ENCODE results near the gene ASIC2. TPM values are rescaled to one million over a fixed set of nuclear protein-coding genes. Genes with fewer than 3 reads are reported as not detected.

ASIC2 gene
- total RNA-seq, 1 donor from 2014 or later: not detected

DNA sequence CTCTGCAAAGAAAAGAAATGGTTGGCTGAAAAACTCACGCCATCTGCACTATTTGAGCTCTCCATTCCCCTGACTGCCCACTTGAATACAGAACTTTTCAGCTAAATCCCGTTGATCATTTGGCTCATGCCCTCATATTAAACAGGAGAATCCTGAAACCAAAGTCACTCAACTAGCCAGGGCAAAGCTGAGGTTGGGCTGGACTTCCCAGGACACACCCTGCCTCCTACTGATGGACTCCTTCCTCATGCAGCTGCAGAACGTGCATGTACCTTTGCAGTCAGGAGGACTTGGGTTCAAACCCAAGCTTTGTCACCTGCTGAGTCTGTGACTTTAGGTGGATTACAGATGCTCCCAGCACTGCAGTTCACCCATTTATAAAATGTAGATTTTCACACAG is 7.7 kb downstream of the ASIC2 start:
- H3K4me1 ChIP-seq: peaks cover 14% of the 10 kb centered on the region
- TF ChIP-seq POLR2AphosphoS5 (IDR thresholded peaks at IDR 0.05; ENCODE audit: insufficient read depth in 1 of 2, low read depth in 1 of 2): no peak
- no peak for TF ChIP-seq POLR2A (IDR thresholded peaks at IDR 0.05)
- TF ChIP-seq, protein P1, sequence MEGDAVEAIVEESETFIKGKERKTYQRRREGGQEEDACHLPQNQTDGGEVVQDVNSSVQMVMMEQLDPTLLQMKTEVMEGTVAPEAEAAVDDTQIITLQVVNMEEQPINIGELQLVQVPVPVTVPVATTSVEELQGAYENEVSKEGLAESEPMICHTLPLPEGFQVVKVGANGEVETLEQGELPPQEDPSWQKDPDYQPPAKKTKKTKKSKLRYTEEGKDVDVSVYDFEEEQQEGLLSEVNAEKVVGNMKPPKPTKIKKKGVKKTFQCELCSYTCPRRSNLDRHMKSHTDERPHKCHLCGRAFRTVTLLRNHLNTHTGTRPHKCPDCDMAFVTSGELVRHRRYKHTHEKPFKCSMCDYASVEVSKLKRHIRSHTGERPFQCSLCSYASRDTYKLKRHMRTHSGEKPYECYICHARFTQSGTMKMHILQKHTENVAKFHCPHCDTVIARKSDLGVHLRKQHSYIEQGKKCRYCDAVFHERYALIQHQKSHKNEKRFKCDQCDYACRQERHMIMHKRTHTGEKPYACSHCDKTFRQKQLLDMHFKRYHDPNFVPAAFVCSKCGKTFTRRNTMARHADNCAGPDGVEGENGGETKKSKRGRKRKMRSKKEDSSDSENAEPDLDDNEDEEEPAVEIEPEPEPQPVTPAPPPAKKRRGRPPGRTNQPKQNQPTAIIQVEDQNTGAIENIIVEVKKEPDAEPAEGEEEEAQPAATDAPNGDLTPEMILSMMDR (IDR thresholded peaks at IDR 0.05): no peak
- no peaks in the 10 kb centered on the region for H3K9me3 ChIP-seq
- no peak overlapping the region for H3K27ac ChIP-seq
- no peak overlapping the region for H3K4me3 ChIP-seq
- H3K36me3 ChIP-seq: no peaks in the 10 kb centered on the region
- intact Hi-C loops (cut with DNase I): no loop called here
- DNase-seq (ENCODE audit: extremely low spot score in 2 of 2): no peak
- H3K27me3 ChIP-seq: no peaks in the 10 kb centered on the region

DNA sequence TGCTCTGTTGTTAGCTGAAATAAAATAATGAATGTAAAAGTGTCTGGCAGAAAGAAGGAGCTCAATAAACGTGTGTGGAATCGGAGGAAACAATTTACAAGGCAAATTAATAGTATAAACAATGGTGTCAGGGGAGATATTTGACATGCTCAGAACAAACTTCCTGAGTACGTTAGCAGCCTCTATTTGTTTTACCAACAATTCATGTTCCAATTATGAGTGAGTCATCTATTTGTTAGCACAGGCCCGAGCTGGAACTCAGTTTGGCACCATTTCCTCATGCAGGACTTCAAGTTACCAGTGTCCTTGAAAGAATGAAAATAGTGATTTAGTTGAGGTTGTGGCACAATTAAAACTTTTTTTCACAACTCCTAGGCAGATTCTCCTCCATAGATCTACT is 9.1 kb downstream of the ASIC2 start:
- no peaks in the 10 kb centered on the region for H3K36me3 ChIP-seq
- TF ChIP-seq, protein P1 (IDR thresholded peaks at IDR 0.05): no peak
- TF ChIP-seq POLR2A (IDR thresholded peaks at IDR 0.05): no peak
- TF ChIP-seq POLR2AphosphoS5 (IDR thresholded peaks at IDR 0.05; ENCODE audit: insufficient read depth in 1 of 2, low read depth in 1 of 2): peak in 1 of 2 donors; percentile 62
- intact Hi-C loops (cut with DNase I): no loop called here
- no peak overlapping the region for H3K4me3 ChIP-seq
- no peak overlapping the region for H3K27ac ChIP-seq
- H3K9me3 ChIP-seq: no peaks in the 10 kb centered on the region
- H3K27me3 ChIP-seq: no peaks in the 10 kb centered on the region
- DNase-seq (ENCODE audit: extremely low spot score in 2 of 2): no peak
- peaks cover 14% of the 10 kb centered on the region for H3K4me1 ChIP-seq

DNA sequence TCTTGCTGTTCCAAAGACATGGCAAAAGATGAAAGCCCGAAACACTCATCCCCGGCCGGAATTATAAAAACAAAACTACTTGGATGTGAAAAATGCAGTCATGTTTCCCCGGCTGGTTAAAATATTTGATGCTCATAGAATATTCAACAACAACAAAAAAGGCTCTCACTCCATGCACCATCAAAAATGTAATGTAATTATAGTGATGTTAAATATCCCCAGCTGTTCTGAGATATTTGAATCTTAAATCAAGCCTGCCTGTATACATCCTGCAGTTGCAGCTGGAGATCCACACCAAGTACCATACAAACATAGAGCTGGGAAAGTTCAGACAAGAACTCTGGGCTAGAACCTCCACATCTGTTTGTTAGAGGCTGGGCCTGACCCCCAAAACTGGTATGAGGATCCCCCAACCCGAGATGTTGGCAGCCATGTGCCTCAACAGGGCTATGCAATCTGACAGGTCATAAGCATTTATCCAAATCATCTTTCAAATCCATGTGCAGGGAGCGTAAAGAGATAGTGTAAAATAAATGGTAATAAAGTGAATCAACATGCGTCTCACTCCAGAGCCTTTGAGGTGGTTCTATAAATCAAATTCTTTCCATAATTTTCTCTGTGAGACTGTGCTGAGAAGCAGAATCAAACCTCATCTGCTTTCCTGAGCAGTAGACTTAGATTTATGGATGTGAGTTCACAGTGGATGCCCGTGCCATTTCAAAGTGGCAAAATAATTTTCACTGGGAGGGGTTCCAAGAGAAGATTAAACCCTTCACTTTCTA is 12.7 kb downstream of the ASIC2 start:
- no peak overlapping the region for H3K27ac ChIP-seq
- peaks cover 14% of the 10 kb centered on the region for H3K4me1 ChIP-seq
- DNase-seq (ENCODE audit: extremely low spot score in 2 of 2): no peak
- H3K9me3 ChIP-seq: no peaks in the 10 kb centered on the region
- no peaks in the 10 kb centered on the region for H3K27me3 ChIP-seq
- no peak for TF ChIP-seq POLR2A (IDR thresholded peaks at IDR 0.05)
- TF ChIP-seq, protein P1 (IDR thresholded peaks at IDR 0.05): no peak
- no peak for TF ChIP-seq POLR2AphosphoS5 (IDR thresholded peaks at IDR 0.05; ENCODE audit: insufficient read depth in 1 of 2, low read depth in 1 of 2)
- intact Hi-C loops (cut with DNase I): no loop called here
- no peak overlapping the region for H3K4me3 ChIP-seq
- no peaks in the 10 kb centered on the region for H3K36me3 ChIP-seq

DNA sequence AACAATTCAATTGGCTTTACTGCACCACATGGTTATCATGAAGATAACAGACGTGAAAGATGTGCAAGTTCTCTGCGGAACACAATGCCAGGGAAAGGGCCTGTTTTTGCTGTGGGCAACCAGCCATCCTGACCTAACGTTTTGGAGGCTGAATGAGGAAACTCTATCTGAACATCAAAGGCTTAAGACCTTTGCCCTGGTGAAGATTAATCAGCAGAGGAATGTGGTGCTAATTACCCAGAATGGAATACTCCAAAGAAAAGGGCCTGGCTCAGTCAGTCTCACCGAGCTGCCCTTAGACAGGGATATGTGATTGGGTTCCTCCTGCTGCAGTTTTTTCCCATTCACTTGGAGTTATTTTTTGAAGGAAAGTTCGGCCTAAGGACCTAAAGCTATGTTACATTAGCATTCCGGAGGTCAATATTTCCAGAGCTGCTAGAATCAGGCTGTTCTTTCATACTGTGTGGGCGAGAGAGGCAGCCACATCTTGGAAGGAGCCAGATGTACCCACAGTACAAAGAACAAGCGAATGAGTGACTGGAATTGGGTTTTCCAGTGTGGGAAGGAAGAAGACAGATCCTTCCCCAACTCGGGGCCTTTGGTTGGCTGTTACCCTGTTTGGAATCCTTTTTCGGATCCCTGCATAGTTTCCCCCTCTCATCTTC is 15.5 kb downstream of the ASIC2 start:
- Histone ChIP-seq H3K36me3 (no peaks in the 10 kb centered on the region), H3K9me3 (no peaks in the 10 kb centered on the region), H3K4me3 (no peak overlapping the region), H3K27ac (no peak overlapping the region), H3K27me3 (no peaks in the 10 kb centered on the region), H3K4me1 (no peaks in the 10 kb centered on the region)
- intact Hi-C loops (cut with DNase I): no loop called here
- no peak for DNase-seq (ENCODE audit: extremely low spot score in 2 of 2)
- TF ChIP-seq, protein P1 (IDR thresholded peaks at IDR 0.05): no peak
- no peak for TF ChIP-seq POLR2A (IDR thresholded peaks at IDR 0.05)

Measured in vagina (tissue), 2 donors.